NCI-H2107 (cell line): ENCODE results near the gene ARHGDIG.
"Not testable (repeated sequence)": the region's sequence is repeated elsewhere in the genome, so short reads cannot be mapped to it uniquely, and the experiment has no call there.

ENCODE experiments used
- DNase-seq: peaks from one replicate; lab custom pipeline; 2025; lab: John Stamatoyannopoulos, UW

ARHGDIG gene

GRCh38 chr16:263944-264343 lies 16.4 kb upstream of the ARHGDIG start:
- no peak for DNase-seq

GRCh38 chr16:264440-264951 lies 15.9 kb upstream of the ARHGDIG start:
- no peak for DNase-seq

GRCh38 chr16:265002-265529 lies 15.3 kb upstream of the ARHGDIG start:
- no peak for DNase-seq

GRCh38 chr16:265711-266110 lies 14.7 kb upstream of the ARHGDIG start:
- no peak for DNase-seq

- no peak for DNase-seq
These were observed 13.9 kb upstream of the ARHGDIG start for GRCh38 chr16:266258-267164.

- DNase-seq = not testable (repeated sequence)
These were observed 12.8 kb upstream of the ARHGDIG start for GRCh38 chr16:267562-267961.

GRCh38 chr16:268141-269053 lies 12.0 kb upstream of the ARHGDIG start:
- DNase-seq = no peak

GRCh38 chr16:269061-269796 lies 11.2 kb upstream of the ARHGDIG start:
- DNase-seq = no peak

GRCh38 chr16:270381-271255 lies 9.8 kb upstream of the ARHGDIG start:
- DNase-seq = no peak

GRCh38 chr16:272633-273546 lies 7.5 kb upstream of the ARHGDIG start:
- no peak for DNase-seq

- no peak for DNase-seq
These were observed 6.6 kb upstream of the ARHGDIG start for GRCh38 chr16:273547-274421.

GRCh38 chr16:275041-275641 lies 5.2 kb upstream of the ARHGDIG start:
- DNase-seq = no peak

- no peak for DNase-seq
These were observed 4.6 kb upstream of the ARHGDIG start, which contains the start of gene RGS11 for GRCh38 chr16:275786-276232. Gene RGS11, minus strand, starts transcription at chr16:275944. Its CDS starts 33 bp downstream, at chr16:275911.

- DNase-seq = no peak
These were observed 3.8 kb upstream of the ARHGDIG start for GRCh38 chr16:276426-277077.

- DNase-seq = no peak
These were observed 1.5 kb upstream of the ARHGDIG start for GRCh38 chr16:278863-279366.

- no peak for DNase-seq
These were observed 860 bp upstream of the ARHGDIG start for GRCh38 chr16:279531-279930.

- DNase-seq = no peak
These were observed 358 bp upstream of the ARHGDIG start for GRCh38 chr16:280005-280460.
